GM15510 (cell line): Measurements from ENCODE around the gene ARL14EPL.

Experiments used
- POLR2A ChIP-seq: IDR thresholded peaks from 3 replicates; pipeline ENCODE4 v1.6.1; 2011; ENCODE audit warnings: borderline replicate concordance; ENCODE audit not compliant: insufficient read length; ENCODE audit errors: extremely low read depth

The ARL14EPL gene

DNA sequence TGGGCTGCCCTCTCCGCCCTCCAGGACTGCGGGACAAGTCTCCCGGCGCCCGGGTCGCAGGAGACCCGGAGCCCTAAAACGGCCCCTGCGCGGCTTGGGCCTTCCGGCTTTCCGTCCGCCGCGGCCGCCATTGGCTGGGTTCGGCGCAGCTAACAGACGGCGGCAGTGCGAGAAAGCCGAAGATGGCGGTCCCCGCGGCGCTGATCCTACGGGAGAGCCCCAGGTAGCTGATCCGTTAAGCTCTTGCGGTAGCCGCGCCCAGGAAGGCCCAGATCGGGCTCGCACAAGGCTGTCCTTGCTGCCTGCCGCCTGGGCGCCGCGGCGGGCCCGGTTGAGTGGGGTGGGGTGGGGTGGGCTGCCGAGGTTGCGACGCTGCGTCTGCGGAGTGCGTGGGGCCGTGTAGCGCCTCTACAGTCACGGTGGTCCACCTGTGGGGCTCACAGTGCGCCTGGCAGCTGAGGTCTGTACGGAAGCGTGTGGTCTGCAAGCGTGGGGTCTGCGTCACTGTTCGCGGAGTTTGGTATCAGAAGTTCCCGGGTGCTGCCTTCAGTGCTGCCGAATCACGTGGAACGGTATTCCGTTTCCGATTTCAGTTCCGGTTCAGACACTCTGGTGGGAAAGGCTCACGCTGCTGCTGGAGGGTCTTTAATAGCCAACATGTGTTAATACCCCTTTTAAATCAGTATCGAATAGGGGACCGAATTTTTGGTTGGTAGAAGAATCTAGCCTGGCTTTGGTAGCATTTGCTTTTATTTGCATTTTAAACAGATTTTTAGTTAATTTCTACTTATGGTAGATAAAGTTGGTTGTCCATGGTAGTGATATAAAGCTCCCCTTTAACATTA, 52.8 kb downstream of the ARL14EPL start, which contains the start of gene COMMD10:
Gene COMMD10 (plus strand): TSS at position 155 of the 845 bp plus-strand sequence.
- peak; percentile 73 for TF ChIP-seq POLR2A

DNA sequence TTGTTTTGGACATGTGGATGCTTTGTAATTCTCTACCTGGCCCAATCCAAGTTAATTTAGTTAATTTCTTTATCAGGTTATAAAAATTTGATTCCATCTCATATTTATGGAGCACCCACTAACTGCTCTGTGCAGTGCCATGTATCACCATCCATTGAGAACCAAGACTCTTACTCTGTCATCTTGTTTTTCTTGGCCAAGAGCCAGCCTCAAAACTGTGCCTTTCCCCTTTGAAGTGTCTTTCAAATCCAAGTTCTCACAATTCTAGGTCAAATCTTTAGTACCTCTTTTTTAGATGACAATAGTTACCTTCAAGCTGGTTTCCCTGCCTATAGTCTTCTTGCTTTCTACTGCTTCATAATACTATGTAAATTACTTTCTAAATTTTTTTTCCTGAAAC, 55.8 kb downstream of the ARL14EPL start:
- TF ChIP-seq POLR2A, result no peak

DNA sequence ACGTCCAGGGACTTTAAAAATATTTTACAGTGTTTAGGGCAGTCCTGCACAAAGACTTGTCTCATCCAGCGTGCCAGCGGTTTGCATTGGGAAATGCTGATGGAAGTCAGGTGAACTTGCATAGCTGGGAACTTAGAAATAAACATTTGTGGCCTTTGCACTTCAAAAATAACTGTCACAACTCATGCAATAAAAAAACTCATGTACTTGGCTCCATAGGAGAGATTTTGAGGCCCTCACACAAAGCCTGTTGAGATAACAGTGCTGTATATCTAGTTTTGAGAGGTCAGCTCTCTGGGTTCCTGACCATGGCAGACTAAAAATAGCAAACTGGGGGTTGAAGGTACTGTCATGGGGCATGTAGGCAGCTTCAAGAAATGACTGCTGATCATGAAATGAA, 58.0 kb downstream of the ARL14EPL start:
- no peak for TF ChIP-seq POLR2A

DNA sequence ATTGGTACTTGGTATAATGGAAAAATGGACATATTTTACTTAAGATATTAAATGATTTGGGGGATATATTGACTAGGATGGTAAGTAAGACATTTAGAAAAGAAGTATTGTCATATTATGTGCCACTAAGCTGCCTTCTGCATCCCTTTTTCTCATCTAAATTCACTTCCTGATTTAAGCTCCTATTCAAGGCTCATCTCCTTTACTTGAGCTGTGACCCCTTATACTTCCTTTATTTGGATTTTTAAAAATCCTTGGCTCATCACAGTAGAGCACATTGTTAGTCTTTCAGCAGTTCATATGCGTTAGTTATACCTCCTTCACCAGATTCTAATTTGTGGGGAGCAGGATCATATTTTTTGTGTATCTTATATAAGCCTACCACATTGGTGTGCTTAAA, 59.1 kb downstream of the ARL14EPL start:
- TF ChIP-seq POLR2A, result no peak

- TF ChIP-seq POLR2A, result no peak
These were observed 65.0 kb downstream of the ARL14EPL start for GRCh38 chr5:116097301-116097700.

- TF ChIP-seq POLR2A, result no peak
These were observed 66.7 kb downstream of the ARL14EPL start for GRCh38 chr5:116098998-116099397.
